ENCODE data around the gene ACTN4.

The ACTN4 gene

DNA sequence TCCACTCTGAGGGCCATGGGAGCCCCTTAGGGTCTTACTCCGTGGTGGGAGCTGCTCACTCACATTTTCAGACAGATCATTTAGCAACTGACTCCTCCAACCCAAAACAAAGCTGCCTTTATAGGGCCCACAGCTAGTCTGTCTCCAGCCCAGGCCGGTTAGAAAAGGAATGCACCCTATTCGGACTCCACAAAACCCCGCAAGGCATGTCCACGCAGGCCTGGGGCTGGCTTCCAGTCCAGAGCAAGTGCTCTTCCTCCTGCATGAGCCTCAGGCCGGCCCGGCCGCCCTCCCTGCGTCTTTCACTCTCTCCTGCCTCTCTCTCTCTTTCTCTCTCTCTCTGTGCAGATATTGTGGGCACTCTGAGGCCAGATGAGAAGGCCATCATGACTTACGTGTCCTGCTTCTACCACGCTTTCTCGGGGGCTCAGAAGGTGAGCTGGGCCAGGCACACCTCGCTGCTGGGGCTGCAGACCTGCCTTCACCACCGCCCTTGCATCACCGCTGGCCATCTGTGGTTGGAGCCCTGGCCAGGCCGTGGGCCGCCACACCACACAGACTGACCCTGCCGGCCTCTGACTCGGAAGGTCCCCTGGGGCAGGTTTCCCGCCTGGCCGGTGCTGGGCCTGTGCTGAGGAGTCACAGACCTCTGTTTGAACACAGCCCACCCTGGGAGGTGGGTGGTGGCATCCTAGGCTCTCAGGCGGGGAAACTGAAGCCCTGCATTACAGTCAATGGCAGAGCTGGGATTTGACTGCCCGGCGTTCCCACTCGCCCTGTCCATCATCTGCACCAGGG, 63.7 kb downstream of the ACTN4 start:
- in situ Hi-C loops (cut with HindIII; ENCODE audit: low sequenced_read_pairs) = no loop called here
- no peak for DNase-seq (ENCODE audit: low read depth)
- H3K4me3 ChIP-seq (ENCODE audit: low read depth, low read length) = no peak overlapping the region
- TF ChIP-seq, protein P1, sequence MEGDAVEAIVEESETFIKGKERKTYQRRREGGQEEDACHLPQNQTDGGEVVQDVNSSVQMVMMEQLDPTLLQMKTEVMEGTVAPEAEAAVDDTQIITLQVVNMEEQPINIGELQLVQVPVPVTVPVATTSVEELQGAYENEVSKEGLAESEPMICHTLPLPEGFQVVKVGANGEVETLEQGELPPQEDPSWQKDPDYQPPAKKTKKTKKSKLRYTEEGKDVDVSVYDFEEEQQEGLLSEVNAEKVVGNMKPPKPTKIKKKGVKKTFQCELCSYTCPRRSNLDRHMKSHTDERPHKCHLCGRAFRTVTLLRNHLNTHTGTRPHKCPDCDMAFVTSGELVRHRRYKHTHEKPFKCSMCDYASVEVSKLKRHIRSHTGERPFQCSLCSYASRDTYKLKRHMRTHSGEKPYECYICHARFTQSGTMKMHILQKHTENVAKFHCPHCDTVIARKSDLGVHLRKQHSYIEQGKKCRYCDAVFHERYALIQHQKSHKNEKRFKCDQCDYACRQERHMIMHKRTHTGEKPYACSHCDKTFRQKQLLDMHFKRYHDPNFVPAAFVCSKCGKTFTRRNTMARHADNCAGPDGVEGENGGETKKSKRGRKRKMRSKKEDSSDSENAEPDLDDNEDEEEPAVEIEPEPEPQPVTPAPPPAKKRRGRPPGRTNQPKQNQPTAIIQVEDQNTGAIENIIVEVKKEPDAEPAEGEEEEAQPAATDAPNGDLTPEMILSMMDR (IDR thresholded peaks at IDR 0.05; ENCODE audit: low read depth, low read length, missing control alignments) = no peak

DNA sequence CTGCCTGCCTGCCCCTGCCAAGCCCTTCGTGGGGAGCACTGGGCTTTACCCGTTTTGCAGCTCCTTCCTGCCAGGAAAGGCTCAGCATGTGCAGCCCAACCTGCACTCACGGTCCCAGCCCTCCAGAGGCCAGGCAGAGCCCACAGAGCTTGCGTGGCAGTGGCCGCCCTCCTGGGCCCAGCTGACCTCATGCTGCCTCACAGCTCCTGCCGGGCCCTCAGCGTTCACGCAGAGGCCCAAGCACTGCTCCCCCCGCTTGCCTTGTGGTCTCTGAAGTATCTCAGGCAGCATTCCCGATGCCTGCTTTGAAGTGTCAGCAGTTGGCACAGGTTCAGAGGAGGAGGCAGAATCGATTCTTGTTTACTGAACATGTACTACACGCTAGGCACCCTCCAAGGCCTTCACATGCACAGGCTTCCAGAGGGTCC, 64.3 kb downstream of the ACTN4 start:
- TF ChIP-seq, protein P1 (IDR thresholded peaks at IDR 0.05; ENCODE audit: low read depth, low read length, missing control alignments) = no peak
- DNase-seq (ENCODE audit: low read depth) = peak; percentile 91
- in situ Hi-C loops (cut with HindIII; ENCODE audit: low sequenced_read_pairs) = no loop called here
- H3K4me3 ChIP-seq (ENCODE audit: low read depth, low read length) = no peak overlapping the region

- DNase-seq (ENCODE audit: low read depth) = no peak
- TF ChIP-seq, protein P1 (IDR thresholded peaks at IDR 0.05; ENCODE audit: low read depth, low read length, missing control alignments) = no peak
- in situ Hi-C loops (cut with HindIII; ENCODE audit: low sequenced_read_pairs) = no loop called here
- no peak overlapping the region for H3K4me3 ChIP-seq (ENCODE audit: low read depth, low read length)
Measured at GRCh38 chr19:38712161-38712748, 64.8 kb downstream of the ACTN4 start.

DNA sequence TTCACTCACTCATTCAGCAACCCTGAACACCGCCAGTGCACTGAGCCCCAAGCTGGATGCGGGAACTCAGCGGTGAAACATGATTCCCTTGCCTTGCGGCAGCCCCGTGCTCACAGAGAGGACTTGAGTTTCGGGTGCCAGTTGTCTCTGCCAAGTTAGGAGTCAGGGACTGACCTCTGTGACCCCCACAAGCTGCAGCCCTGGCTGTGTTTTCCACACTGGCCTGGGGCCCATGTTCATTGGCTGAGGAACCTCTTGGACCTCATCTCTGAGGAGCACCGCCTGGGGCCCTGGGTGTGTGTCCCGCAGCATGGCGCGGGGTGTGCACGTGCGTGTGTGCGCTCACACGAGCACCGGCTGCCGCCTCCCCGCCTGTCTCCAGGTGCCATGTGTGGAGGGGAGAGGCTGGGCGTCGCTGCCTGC, 65.8 kb downstream of the ACTN4 start:
- H3K4me3 ChIP-seq (ENCODE audit: low read depth, low read length) = no peak overlapping the region
- in situ Hi-C loops (cut with HindIII; ENCODE audit: low sequenced_read_pairs) = no loop called here
- no peak for DNase-seq (ENCODE audit: low read depth)
- TF ChIP-seq, protein P1 (IDR thresholded peaks at IDR 0.05; ENCODE audit: low read depth, low read length, missing control alignments) = no peak

- TF ChIP-seq, protein P1 (IDR thresholded peaks at IDR 0.05; ENCODE audit: low read depth, low read length, missing control alignments) = no peak
- DNase-seq (ENCODE audit: low read depth) = no peak
- H3K4me3 ChIP-seq (ENCODE audit: low read depth, low read length) = no peak overlapping the region
- in situ Hi-C loops (cut with HindIII; ENCODE audit: low sequenced_read_pairs) = no loop called here
Measured at GRCh38 chr19:38713865-38714264, 66.4 kb downstream of the ACTN4 start.

- no peak for DNase-seq (ENCODE audit: low read depth)
- no peak overlapping the region for H3K4me3 ChIP-seq (ENCODE audit: low read depth, low read length)
- TF ChIP-seq, protein P1 (IDR thresholded peaks at IDR 0.05; ENCODE audit: low read depth, low read length, missing control alignments) = no peak
- in situ Hi-C loops (cut with HindIII; ENCODE audit: low sequenced_read_pairs) = no loop called here
Measured at GRCh38 chr19:38714354-38714778, 66.9 kb downstream of the ACTN4 start.

Data from astrocyte of the cerebellum (primary cell).